GM12878 (cell line): ENCODE measurements around the gene SIL1.

Source experiments
- EED ChIP-seq: sonication (generic); IDR thresholded peaks from 2 replicates; pipeline ENCODE4 v1.6.1; 2016; ENCODE audit warnings: antibody characterized with exemption, low read depth
- ELK1 ChIP-seq: IDR thresholded peaks from 2 replicates; pipeline ENCODE4 v1.6.1; 2012; ENCODE audit warnings: low read depth, low read length, improper control_type of control experiment
- IKZF2 ChIP-seq, 2 experiments: fragments of 450-650 bp; IDR thresholded peaks; 2 replicates each; pipeline ENCODE4 v1.6.1; 2017; ENCODE audit warnings: mild to moderate bottlenecking in 2 of 2, moderate library complexity in 2 of 2
- PAX8 ChIP-seq: fragments of 450-650 bp; IDR thresholded peaks from 2 replicates; pipeline ENCODE4 v1.6.1; 2017; ENCODE audit warnings: mild to moderate bottlenecking, moderate library complexity
- PBX3 ChIP-seq: IDR thresholded peaks from 2 replicates; pipeline ENCODE4 v1.6.1; 2011; ENCODE audit warnings: mild to moderate bottlenecking, low read depth, low read length, moderate library complexity; ENCODE audit not compliant: insufficient replicate concordance
- RAD21 ChIP-seq: IDR thresholded peaks from 2 replicates; pipeline ENCODE4 v1.6.1; 2011; ENCODE audit warnings: mild to moderate bottlenecking, low read depth, low read length, moderate library complexity; ENCODE audit not compliant: insufficient read depth
- RB1 ChIP-seq: fragments of 450-650 bp; formaldehyde crosslinking; IDR thresholded peaks from 2 replicates; pipeline ENCODE4 v1.6.1; 2017; ENCODE audit warnings: mild to moderate bottlenecking, borderline replicate concordance
- REST ChIP-seq: IDR thresholded peaks from 2 replicates; pipeline ENCODE4 v1.6.1; 2012; ENCODE audit warnings: mild to moderate bottlenecking, low read depth, low read length
- SREBF2 ChIP-seq: IDR thresholded peaks from 2 replicates; pipeline ENCODE4 v1.6.1; 2012; ENCODE audit warnings: mild to moderate bottlenecking, low read length
- TF ChIP-seq, protein P1 (sequence below), 3 experiments: IDR thresholded peaks in 2 of 3; conservative IDR thresholded peaks in 1 of 3; 2 replicates each; pipeline ENCODE4 v1.5.1; 2011; ENCODE audit warnings: low read depth in 3 of 3, low read length in 3 of 3, mild to moderate bottlenecking in 3 of 3, control low read depth in 2 of 3, moderate library complexity in 2 of 3, inconsistent platforms in 1 of 3, mixed read lengths in 1 of 3; ENCODE audit not compliant: control insufficient read depth in 2 of 3, insufficient read depth in 1 of 3; ENCODE audit errors: extremely low read depth in 1 of 3

DNA sequence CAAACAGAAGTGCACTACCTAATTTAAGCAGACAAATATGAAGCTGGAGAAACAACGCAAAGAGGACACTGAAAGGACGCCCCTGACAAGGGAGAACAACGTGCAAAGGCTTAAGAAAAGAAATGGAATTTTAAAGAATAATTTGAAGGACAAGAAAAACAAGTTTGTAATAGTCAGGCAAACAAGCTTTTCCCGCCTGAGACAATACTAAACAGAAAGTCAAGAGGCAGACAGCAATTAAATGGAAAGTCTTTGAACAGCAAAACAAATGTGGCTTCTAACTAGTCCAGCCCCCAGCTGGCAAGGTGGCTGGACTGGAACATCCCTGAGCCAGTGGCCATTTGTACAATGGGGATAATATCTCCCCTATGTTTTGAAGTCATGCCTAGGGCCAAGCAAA lies 63.3 kb downstream of the SIL1 start:
- TF ChIP-seq PBX3 (no peak), PAX8 (no peak), RB1 (no peak), IKZF2 (IDR thresholded peaks at IDR 0.05) (no peak), EED (no peak), REST (no peak), RAD21 (no peak), ELK1 (no peak), SREBF2 (no peak)
- TF ChIP-seq, protein P1, sequence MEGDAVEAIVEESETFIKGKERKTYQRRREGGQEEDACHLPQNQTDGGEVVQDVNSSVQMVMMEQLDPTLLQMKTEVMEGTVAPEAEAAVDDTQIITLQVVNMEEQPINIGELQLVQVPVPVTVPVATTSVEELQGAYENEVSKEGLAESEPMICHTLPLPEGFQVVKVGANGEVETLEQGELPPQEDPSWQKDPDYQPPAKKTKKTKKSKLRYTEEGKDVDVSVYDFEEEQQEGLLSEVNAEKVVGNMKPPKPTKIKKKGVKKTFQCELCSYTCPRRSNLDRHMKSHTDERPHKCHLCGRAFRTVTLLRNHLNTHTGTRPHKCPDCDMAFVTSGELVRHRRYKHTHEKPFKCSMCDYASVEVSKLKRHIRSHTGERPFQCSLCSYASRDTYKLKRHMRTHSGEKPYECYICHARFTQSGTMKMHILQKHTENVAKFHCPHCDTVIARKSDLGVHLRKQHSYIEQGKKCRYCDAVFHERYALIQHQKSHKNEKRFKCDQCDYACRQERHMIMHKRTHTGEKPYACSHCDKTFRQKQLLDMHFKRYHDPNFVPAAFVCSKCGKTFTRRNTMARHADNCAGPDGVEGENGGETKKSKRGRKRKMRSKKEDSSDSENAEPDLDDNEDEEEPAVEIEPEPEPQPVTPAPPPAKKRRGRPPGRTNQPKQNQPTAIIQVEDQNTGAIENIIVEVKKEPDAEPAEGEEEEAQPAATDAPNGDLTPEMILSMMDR (IDR thresholded peaks at IDR 0.05 in 2 of 3, conservative IDR thresholded peaks at IDR 0.05 in 1 of 3; ENCODE audit: control insufficient read depth in 2 of 3, extremely low read depth in 1 of 3, insufficient read depth in 1 of 3, low read depth in 3 of 3, low read length in 3 of 3) = no peak
